GF-D8 (cell line): ENCODE results near the gene PTK6.
"Not testable (repeated sequence)": the region's sequence is repeated elsewhere in the genome, so short reads cannot be mapped to it uniquely, and the experiment has no call there.

Experiments
- DNase-seq: peaks from one replicate; lab custom pipeline; 2025; lab: John Stamatoyannopoulos, UW

Gene PTK6

GRCh38 chr20:63493563-63494020 lies 43.6 kb downstream of the PTK6 start:
- DNase-seq: no peak

GRCh38 chr20:63492982-63493381 lies 44.2 kb downstream of the PTK6 start:
- DNase-seq: no peak

- DNase-seq: no peak
These were observed 44.7 kb downstream of the PTK6 start for GRCh38 chr20:63492518-63492917.

DNA sequence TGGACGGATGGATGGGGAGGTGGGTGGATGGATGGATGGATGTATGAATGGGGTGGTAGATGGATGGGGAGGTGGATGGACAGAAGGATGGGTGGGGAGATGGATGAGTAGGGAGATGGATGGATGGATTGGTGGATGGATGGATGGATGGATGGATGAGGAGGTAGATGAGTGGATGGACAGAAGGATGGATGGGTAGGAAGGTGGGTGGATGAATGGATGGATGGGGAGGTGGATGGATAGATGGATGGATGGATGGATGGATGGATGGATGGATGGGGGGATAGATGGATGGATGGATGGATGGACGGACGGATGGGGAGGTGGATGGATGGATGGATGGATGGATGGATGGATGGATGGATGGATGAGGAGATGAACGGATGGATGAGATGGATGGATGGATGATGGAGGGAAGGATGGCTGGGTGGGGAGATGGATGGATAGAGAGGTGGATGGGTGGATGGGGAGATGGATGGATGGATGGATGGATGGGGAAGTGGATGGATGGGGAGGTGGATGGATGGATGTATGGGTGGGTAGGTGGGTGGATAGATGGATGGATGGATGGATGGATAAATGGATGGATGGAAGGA lies 45.4 kb downstream of the PTK6 start:
- no peak for DNase-seq

- no peak for DNase-seq
These were observed 46.1 kb downstream of the PTK6 start for GRCh38 chr20:63491078-63491477.

- no peak for DNase-seq
These were observed 46.8 kb downstream of the PTK6 start for GRCh38 chr20:63490416-63490815.

DNA sequence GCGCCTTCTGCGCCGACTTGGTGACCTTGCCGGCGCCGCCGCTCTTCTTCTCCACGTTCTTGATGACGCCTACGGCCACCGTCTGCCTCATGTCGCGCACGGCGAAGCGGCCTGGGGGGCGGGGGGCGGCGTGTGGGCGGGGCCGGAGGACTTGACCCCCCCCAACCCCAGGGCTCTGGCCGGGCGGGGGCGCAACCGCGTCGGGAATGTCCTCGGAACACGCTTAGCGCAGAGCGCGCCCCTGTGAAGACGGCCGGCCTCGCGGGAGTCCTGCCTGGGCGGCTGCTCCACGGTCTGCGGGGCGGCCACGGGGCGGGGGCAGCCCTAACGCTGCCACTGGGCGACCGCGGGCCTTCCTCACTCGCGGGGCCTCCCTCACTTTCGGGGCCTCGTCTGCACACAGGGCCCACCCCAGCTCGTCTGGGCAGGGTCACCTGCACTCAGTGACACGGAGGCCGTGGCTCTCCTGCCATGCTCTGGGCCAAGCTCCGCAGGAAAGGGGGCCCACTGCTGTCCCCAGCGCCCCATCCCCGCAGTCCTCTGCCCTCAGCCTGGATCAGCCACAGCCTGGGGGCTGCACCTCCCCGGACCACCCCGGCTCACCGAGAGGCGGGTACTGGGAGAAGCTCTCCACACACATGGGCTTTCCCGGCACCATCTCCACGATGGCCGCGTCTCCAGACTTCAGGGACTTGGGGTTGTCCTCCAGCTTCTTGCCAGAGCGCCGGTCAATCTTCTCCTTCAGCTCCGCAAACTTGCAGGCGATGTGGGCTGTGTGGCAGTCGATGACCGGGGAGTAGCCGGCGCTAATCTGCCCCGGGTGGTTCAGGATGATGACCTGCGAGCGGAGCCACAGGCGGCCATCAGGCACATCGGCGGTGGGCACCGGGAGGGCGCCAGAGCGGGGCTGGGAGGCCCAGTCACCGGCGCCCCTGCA lies 48.6 kb downstream of the PTK6 start:
- no peak for DNase-seq

GRCh38 chr20:63487781-63488241 lies 49.4 kb downstream of the PTK6 start:
- no peak for DNase-seq

DNA sequence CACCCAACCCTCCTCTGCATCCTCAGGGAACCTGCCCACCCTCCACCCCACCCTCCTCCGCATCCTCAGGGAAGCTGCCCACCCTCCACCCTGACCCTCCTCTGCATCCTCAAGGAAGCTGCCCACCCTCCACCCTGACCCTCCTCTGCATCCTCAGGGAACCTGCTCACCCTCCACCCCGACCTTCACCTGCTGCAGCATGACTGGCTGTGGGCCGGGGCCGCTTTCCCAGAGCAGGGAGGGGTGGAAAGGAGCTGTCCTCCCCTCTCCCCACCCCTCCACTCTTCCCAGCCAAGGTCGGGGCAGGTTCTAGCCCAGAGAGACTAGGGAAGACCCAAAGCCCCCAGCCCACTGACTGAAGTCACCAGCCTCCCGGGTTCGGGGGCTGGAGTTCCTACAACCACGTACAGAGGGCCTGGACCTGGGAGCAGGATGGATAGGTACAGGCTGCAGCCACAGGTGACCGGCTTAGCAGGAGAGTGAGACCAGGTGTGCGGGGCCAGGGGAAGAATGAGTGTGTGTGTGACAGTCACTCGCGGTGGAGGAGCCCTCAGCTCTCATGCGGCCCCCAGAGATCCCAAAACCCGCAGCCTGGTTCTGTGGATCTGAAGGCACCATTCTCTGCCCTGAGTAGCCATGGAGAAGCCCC lies 49.9 kb downstream of the PTK6 start:
- no peak for DNase-seq

GRCh38 chr20:63486300-63486855 lies 50.8 kb downstream of the PTK6 start:
- no peak for DNase-seq

GRCh38 chr20:63484651-63485403 lies 52.3 kb downstream of the PTK6 start:
- no peak for DNase-seq

DNA sequence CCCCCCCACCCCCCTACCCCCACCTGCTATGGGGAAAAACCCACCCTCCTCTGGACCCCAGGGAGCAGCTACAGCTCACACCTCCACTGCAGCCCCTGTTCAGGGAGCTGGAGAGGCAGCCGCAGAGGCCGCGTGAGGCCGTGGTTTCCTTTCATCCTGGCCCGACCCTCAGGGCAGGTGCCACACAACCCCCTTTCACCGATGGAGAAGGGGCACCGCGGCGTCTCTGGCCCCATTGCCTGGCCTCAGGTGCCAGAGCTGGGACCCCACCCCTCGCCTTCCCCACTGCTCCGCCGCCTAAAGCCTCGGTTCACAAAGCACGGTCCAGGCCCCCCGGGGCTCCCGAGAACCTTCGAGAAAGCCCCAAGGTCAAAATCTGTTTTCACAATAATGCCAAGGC lies 52.9 kb downstream of the PTK6 start:
- DNase-seq: no peak

GRCh38 chr20:63483834-63484233 lies 53.3 kb downstream of the PTK6 start:
- no peak for DNase-seq

- no peak for DNase-seq
These were observed 55.1 kb downstream of the PTK6 start for GRCh38 chr20:63482021-63482587.

- no peak for DNase-seq
These were observed 55.7 kb downstream of the PTK6 start for GRCh38 chr20:63481503-63481902.

GRCh38 chr20:63479695-63480419 lies 57.3 kb downstream of the PTK6 start:
- DNase-seq: not testable (repeated sequence)

GRCh38 chr20:63478346-63479302 lies 58.6 kb downstream of the PTK6 start:
- DNase-seq: no peak
